Measurements from ENCODE around the gene XKR8. TPM values are rescaled to one million over a fixed set of nuclear protein-coding genes. Genes with fewer than 3 reads are reported as not detected.

Gene XKR8
- total RNA-seq, 1 experiment from 2014 or later, result 17.2 TPM

- Histone ChIP-seq H3K4me2 (ENCODE audit: insufficient read depth, insufficient read length, low read length) (no peak overlapping the region), H3K23me2 (ENCODE audit: insufficient read length, low read depth, low read length, poor library complexity, severe bottlenecking) (peaks cover 4% of the 10 kb centered on the region), H3K9ac (ENCODE audit: extremely low read depth, insufficient read length, low read length) (no peak overlapping the region), H3K56ac (ENCODE audit: insufficient read length, low read depth, low read length) (no peak overlapping the region), H3K23ac (ENCODE audit: insufficient read length, low read depth, low read length) (no peak overlapping the region), H3K4me1 (ENCODE audit: insufficient read depth, low read length) (no peaks in the 10 kb centered on the region; the same call in 1 of the 2 replicates), H3K14ac (ENCODE audit: insufficient read depth, low read length) (no peak overlapping the region; the same call in 1 of the 2 replicates), H2AFZ (ENCODE audit: low read length) (no peak overlapping the region), H3T11ph (ENCODE audit: low read length) (no peak overlapping the region), H2BK5ac (ENCODE audit: insufficient read length, low read length) (no peak overlapping the region), H2BK120ac (ENCODE audit: low read depth, low read length, poor library complexity, severe bottlenecking) (no peak overlapping the region), H2BK12ac (ENCODE audit: insufficient read length, low read depth, low read length) (no peak overlapping the region), H2AK5ac (ENCODE audit: insufficient read length, low read length) (no peak overlapping the region), H2BK20ac (ENCODE audit: low read depth, low read length, poor library complexity, severe bottlenecking) (no peak overlapping the region), H3K27ac (ENCODE audit: insufficient read length, low read depth, low read length) (no peak overlapping the region), H4K91ac (ENCODE audit: insufficient read length, low read depth, low read length) (no peak overlapping the region), H4K8ac (replicated peaks; ENCODE audit: insufficient read length, low read depth, low read length) (no peak overlapping the region), H3K4ac (ENCODE audit: low read depth, low read length) (no peak overlapping the region), H2BK15ac (ENCODE audit: low read depth, low read length) (no peak overlapping the region), H3K27me3 (ENCODE audit: insufficient read depth, low read length) (no peaks in the 10 kb centered on the region), H3K9me3 (ENCODE audit: control insufficient read depth, low read depth, low read length) (no peaks in the 10 kb centered on the region), H3K18ac (ENCODE audit: insufficient read length, low read depth, low read length) (no peak overlapping the region), H3K79me1 (ENCODE audit: insufficient read depth, low read depth, low read length, poor library complexity, severe bottlenecking) (no peaks in the 10 kb centered on the region), H4K20me1 (ENCODE audit: control insufficient read depth, insufficient read depth, insufficient read length) (no peaks in the 10 kb centered on the region), H4K5ac (ENCODE audit: insufficient read length, low read depth, low read length) (no peak overlapping the region), H3K79me2 (ENCODE audit: insufficient read depth, low read length) (no peaks in the 10 kb centered on the region)
- WGBS (ENCODE audit: extremely low coverage, insufficient read length, low lambda C conversion rate), result no CpG with 5 or more reads among the region's 26 CpGs
- peak overlapping the region in 1 of 2 experiments; percentile 83; a peak in 1 of 5 replicates for H3K4me3 Mint-ChIP-seq
- peaks cover 19 to 26% of the 10 kb centered on the region in 2 experiments for H3K4me1 Mint-ChIP-seq
- H3K36me3 Mint-ChIP-seq (ENCODE audit: insufficient read depth in 1 of 3, low read depth in 3 of 3), result peaks cover 18 to 55% (median 50%) of the 10 kb centered on the region in 3 experiments; a peak in 6 of 7 replicates
- H3K27me3 Mint-ChIP-seq (ENCODE audit: low read depth), result no peaks in the 10 kb centered on the region
- no peak for DNase-seq
- H3K9me3 Mint-ChIP-seq, result no peaks in the 10 kb centered on the region; a peak in 1 of 5 replicates
- no peak for TF ChIP-seq CTCF (conservative IDR thresholded peaks at IDR 0.05)
- H3K27ac Mint-ChIP-seq, result no peak overlapping the region; a peak in 1 of 7 replicates
Measured at GRCh38 chr1:27958513-27958912, 1.3 kb upstream of the XKR8 start.
